HG03280 (cell line): ENCODE data around the gene PPP6R1.

Experiments
- ATAC-seq: cut with Tn5 transposase; IDR thresholded peaks from one replicate; pipeline ENCODE4 v1.9.1; 2021; ENCODE audit warnings: mild to moderate bottlenecking, moderate library complexity; ENCODE audit not compliant: unreplicated experiment

PPP6R1 gene

DNA sequence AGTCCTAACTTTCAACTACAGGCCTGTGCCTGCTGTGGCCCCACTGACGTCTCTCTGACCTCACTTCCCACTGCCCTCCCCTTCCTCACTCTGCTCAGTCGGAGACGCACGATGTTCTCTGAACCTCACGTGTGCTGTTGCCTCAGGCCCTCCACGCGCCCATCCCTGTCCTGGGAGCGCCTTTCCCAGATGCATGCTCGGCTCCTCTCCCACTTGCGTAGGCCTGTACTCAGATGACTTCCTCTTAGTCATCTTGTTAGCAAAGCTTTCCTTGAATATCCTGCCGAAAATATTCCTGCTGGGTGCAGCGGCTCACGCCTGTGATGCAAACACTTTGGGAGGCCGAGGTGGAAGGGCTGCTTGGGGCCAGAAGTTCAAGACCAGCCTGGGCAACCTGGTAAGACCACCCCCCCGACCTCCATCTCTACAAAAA lies 69.4 kb downstream of the PPP6R1 start:
- ATAC-seq = no peak

DNA sequence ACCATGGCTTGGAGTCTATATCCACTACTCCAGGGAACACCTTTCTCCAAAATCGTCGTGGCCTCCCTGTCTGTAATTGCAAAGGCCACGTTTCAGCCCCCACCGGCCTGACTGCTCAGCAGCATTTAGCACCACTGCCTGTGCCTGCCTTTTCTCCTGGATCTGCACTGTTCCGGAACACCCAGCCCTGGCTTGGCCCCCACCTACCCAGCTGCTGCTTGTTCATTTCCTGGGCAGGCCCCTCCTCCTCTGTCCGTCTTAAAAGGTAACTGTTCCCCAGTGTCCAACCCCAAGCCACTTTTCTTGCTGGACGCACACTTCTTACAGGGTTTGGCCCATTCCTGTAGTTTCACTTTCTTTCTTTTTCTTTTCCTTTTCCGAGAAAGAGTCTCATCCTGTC lies 70.2 kb downstream of the PPP6R1 start:
- ATAC-seq = no peak

GRCh38 chr19:55186080-55186479 lies 72.7 kb downstream of the PPP6R1 start:
- ATAC-seq = no peak

- ATAC-seq = no peak
Measured at GRCh38 chr19:55181740-55182139, 77.1 kb downstream of the PPP6R1 start.
